Measurements from ENCODE around the gene ACOXL.

ACOXL gene

GRCh38 chr2:110909501-110909900 is 177.1 kb downstream of the ACOXL start:
- DNase-seq (ENCODE audit: insufficient read length, low spot score) (no peak), FAIRE-seq (no peak)
- TF ChIP-seq CTCF (IDR thresholded peaks at IDR 0.05; ENCODE audit: insufficient read depth, missing control alignments), result no peak

GRCh38 chr2:110910423-110910822 is 178.1 kb downstream of the ACOXL start:
- FAIRE-seq, result no peak
- DNase-seq (ENCODE audit: insufficient read length, low spot score), result no peak
- no peak for TF ChIP-seq CTCF (IDR thresholded peaks at IDR 0.05; ENCODE audit: insufficient read depth, missing control alignments)

- FAIRE-seq, result no peak
- TF ChIP-seq CTCF (IDR thresholded peaks at IDR 0.05; ENCODE audit: insufficient read depth, missing control alignments), result no peak
- no peak for DNase-seq (ENCODE audit: insufficient read length, low spot score)
Measured at GRCh38 chr2:110919738-110920137, 187.4 kb downstream of the ACOXL start.

- TF ChIP-seq CTCF (IDR thresholded peaks at IDR 0.05; ENCODE audit: insufficient read depth, missing control alignments), result no peak
- FAIRE-seq, result no peak
- DNase-seq (ENCODE audit: insufficient read length, low spot score), result no peak
Measured at GRCh38 chr2:110925479-110925878, 193.1 kb downstream of the ACOXL start.

GRCh38 chr2:110927526-110927925 is 195.2 kb downstream of the ACOXL start:
- DNase-seq (ENCODE audit: insufficient read length, low spot score), result no peak
- no peak for FAIRE-seq
- no peak for TF ChIP-seq CTCF (IDR thresholded peaks at IDR 0.05; ENCODE audit: insufficient read depth, missing control alignments)

GRCh38 chr2:110929528-110929927 is 197.2 kb downstream of the ACOXL start:
- no peak for TF ChIP-seq CTCF (IDR thresholded peaks at IDR 0.05; ENCODE audit: insufficient read depth, missing control alignments)
- FAIRE-seq (no peak), DNase-seq (ENCODE audit: insufficient read length, low spot score) (no peak)

- FAIRE-seq (no peak), DNase-seq (ENCODE audit: insufficient read length, low spot score) (no peak)
- no peak for TF ChIP-seq CTCF (IDR thresholded peaks at IDR 0.05; ENCODE audit: insufficient read depth, missing control alignments)
Measured at GRCh38 chr2:110931648-110932047, 199.3 kb downstream of the ACOXL start.
